ENCODE data around the gene NWD2. TPM values are rescaled to one million over a fixed set of nuclear protein-coding genes. Genes with fewer than 3 reads are reported as not detected.

Gene NWD2
- total RNA-seq, 1 donor from 2014 or later, result 0.05 TPM

GRCh38 chr4:37258221-37258620, 13.7 kb downstream of the NWD2 start:
- H3K4me1 Mint-ChIP-seq, result no peaks in the 10 kb centered on the region
- H3K9me3 Mint-ChIP-seq, result no peaks in the 10 kb centered on the region
- H3K4me3 Mint-ChIP-seq, result no peak overlapping the region
- H3K36me3 Mint-ChIP-seq (ENCODE audit: low read depth), result no peaks in the 10 kb centered on the region
- no peak overlapping the region for H3K27ac Mint-ChIP-seq (ENCODE audit: unreplicated experiment)
- no peak for DNase-seq (ENCODE audit: low read depth, low spot score)
- TF ChIP-seq, protein P1, sequence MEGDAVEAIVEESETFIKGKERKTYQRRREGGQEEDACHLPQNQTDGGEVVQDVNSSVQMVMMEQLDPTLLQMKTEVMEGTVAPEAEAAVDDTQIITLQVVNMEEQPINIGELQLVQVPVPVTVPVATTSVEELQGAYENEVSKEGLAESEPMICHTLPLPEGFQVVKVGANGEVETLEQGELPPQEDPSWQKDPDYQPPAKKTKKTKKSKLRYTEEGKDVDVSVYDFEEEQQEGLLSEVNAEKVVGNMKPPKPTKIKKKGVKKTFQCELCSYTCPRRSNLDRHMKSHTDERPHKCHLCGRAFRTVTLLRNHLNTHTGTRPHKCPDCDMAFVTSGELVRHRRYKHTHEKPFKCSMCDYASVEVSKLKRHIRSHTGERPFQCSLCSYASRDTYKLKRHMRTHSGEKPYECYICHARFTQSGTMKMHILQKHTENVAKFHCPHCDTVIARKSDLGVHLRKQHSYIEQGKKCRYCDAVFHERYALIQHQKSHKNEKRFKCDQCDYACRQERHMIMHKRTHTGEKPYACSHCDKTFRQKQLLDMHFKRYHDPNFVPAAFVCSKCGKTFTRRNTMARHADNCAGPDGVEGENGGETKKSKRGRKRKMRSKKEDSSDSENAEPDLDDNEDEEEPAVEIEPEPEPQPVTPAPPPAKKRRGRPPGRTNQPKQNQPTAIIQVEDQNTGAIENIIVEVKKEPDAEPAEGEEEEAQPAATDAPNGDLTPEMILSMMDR (conservative IDR thresholded peaks at IDR 0.05), result no peak
- peaks cover 65% of the 10 kb centered on the region for H3K27me3 Mint-ChIP-seq (ENCODE audit: low read depth)

GRCh38 chr4:37268319-37268718, 23.8 kb downstream of the NWD2 start:
- Mint-ChIP-seq H3K9me3 (no peaks in the 10 kb centered on the region), H3K4me3 (no peak overlapping the region), H3K27ac (ENCODE audit: unreplicated experiment) (no peak overlapping the region), H3K27me3 (ENCODE audit: low read depth) (peaks cover 55% of the 10 kb centered on the region), H3K4me1 (no peaks in the 10 kb centered on the region), H3K36me3 (ENCODE audit: low read depth) (no peaks in the 10 kb centered on the region)
- TF ChIP-seq, protein P1 (conservative IDR thresholded peaks at IDR 0.05), result no peak
- DNase-seq (ENCODE audit: low read depth, low spot score), result no peak

GRCh38 chr4:37279121-37279520, 34.6 kb downstream of the NWD2 start:
- Mint-ChIP-seq H3K36me3 (ENCODE audit: low read depth) (no peaks in the 10 kb centered on the region), H3K27ac (ENCODE audit: unreplicated experiment) (no peak overlapping the region), H3K4me3 (no peak overlapping the region), H3K4me1 (no peaks in the 10 kb centered on the region), H3K27me3 (ENCODE audit: low read depth) (peaks cover 8% of the 10 kb centered on the region), H3K9me3 (no peaks in the 10 kb centered on the region)
- DNase-seq (ENCODE audit: low read depth, low spot score), result no peak
- TF ChIP-seq, protein P1 (conservative IDR thresholded peaks at IDR 0.05), result no peak

DNA sequence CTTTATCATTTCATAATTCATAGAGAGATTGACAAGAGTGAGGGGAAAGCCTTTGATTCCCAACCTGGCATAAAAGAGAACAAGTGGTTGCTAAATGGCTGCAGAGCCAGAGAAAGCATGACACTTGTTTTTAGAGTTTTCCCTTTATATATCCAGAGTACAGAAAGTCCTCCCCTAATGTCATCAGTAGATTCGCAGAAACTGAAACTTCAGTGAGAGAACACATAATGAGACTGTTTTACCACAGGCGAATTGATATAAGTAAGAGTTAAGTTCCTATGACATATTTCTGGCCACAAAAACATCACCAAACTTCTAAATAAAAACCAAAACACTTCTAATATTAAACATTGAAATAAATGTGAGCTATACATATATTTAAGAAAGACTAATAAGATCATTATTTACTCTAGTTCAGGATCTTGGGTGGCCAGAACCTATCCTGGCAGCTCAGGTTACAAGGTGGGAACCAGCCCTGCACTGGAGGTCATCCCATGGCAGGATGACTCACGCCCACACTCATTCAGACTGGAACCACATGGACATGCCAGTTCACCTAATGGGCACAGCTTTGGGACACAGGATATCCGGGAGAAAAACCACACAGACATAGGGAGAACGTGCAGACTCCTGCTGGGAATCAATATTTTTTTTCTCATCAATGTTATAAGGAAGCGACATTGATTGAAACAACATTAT, 35.5 kb downstream of the NWD2 start:
- Mint-ChIP-seq H3K27ac (ENCODE audit: unreplicated experiment) (no peak overlapping the region), H3K9me3 (no peaks in the 10 kb centered on the region), H3K4me3 (no peak overlapping the region), H3K4me1 (no peaks in the 10 kb centered on the region), H3K27me3 (ENCODE audit: low read depth) (peaks cover 6% of the 10 kb centered on the region), H3K36me3 (ENCODE audit: low read depth) (no peaks in the 10 kb centered on the region)
- TF ChIP-seq, protein P1 (conservative IDR thresholded peaks at IDR 0.05), result no peak
- no peak for DNase-seq (ENCODE audit: low read depth, low spot score)

GRCh38 chr4:37299468-37299867, 54.9 kb downstream of the NWD2 start:
- Mint-ChIP-seq H3K9me3 (peaks cover 5% of the 10 kb centered on the region), H3K27ac (ENCODE audit: unreplicated experiment) (no peak overlapping the region), H3K27me3 (ENCODE audit: low read depth) (peaks cover 4% of the 10 kb centered on the region), H3K4me1 (no peaks in the 10 kb centered on the region), H3K36me3 (ENCODE audit: low read depth) (no peaks in the 10 kb centered on the region), H3K4me3 (no peak overlapping the region)
- no peak for DNase-seq (ENCODE audit: low read depth, low spot score)
- TF ChIP-seq, protein P1 (conservative IDR thresholded peaks at IDR 0.05), result no peak
